DMS153 treated with DMSO at 0.1 percent for 48 hours (cell line): ENCODE data around the gene ARMH2.
"Not testable (repeated sequence)": the region's sequence is repeated elsewhere in the genome, so short reads cannot be mapped to it uniquely, and the experiment has no call there.

Experiments used
- DNase-seq: peaks from one replicate; lab custom pipeline; 2025; ENCODE audit not compliant: unreplicated experiment; lab: John Stamatoyannopoulos, UW

The ARMH2 gene

DNA sequence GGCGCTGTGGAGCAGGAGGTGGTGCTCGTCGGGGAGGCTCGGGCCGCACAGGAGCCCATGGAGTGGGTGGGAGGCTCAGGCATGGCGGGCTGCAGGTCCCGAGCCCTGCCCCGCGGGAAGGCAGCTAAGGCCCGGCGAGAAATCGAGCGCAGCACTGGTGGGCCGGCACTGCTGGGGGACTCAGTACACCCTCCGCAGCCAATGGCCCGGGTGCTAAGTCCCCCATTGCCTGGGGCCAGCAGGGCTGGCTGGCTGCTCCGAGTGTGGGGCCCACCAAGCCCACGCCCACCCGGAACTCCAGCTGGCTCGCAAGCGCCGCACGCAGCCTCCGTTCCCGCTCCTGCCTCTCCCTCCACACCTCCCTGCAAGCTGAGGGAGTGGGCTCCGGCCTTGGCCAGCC is 32.7 kb downstream of the ARMH2 start:
- not testable (repeated sequence) for DNase-seq

- DNase-seq = not testable (repeated sequence)
Observed at GRCh38 chr6:24764833-24765828, 33.6 kb downstream of the ARMH2 start.

DNA sequence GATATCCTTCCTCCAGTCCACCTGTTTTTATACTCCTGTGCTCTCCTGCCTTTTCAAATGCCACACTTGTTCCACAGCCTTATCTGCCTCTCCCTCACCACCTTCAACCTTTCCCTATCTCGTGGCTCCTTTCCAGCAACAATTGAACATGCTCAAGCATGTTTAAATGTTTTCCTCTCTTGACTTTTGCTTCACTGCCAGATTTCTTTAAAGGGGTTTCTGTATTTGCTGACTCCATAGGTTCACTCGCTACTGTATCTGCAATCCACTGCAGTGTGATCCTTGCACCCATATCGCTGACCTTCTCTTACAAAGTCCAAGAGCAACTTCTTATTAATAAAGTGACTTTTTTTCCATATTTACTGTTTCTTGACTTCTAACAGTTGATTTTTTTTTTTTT is 35.1 kb downstream of the ARMH2 start:
- DNase-seq = peak; percentile 6

- no peak for DNase-seq
Observed at GRCh38 chr6:24761851-24762250, 36.9 kb downstream of the ARMH2 start.

- no peak for DNase-seq
Observed at GRCh38 chr6:24761193-24761835, 37.4 kb downstream of the ARMH2 start.

- no peak for DNase-seq
Observed at GRCh38 chr6:24760210-24760609, 38.5 kb downstream of the ARMH2 start.

DNA sequence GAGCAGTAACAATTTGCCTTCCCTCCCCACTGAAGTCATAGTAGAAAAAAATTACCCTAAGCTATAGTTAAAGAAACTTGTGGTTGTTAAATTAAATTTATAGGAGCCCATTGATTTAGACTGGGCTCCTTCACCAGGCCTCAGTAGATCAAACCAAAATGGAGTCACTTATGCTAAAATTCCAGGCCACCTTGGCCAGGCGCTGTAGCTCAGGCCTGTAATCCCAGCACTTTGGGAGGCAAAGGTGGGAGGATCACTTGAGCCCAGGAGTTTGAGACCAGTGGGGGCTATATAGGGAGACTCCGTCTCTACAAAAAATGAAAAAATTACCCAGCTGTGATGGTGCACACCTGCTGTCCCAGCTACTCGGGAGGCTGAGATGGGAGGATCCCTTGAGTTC is 39.0 kb downstream of the ARMH2 start:
- DNase-seq = no peak

- no peak for DNase-seq
Observed at GRCh38 chr6:24757611-24758010, 41.1 kb downstream of the ARMH2 start.

- DNase-seq = no peak
Observed at GRCh38 chr6:24755279-24755678, 43.4 kb downstream of the ARMH2 start.

- not testable (repeated sequence) for DNase-seq
Observed at GRCh38 chr6:24754378-24754777, 44.3 kb downstream of the ARMH2 start.

GRCh38 chr6:24753545-24753944 is 45.2 kb downstream of the ARMH2 start:
- no peak for DNase-seq

GRCh38 chr6:24752917-24753492 is 45.7 kb downstream of the ARMH2 start:
- no peak for DNase-seq

- DNase-seq = no peak
Observed at GRCh38 chr6:24752503-24752902, 46.2 kb downstream of the ARMH2 start.

DNA sequence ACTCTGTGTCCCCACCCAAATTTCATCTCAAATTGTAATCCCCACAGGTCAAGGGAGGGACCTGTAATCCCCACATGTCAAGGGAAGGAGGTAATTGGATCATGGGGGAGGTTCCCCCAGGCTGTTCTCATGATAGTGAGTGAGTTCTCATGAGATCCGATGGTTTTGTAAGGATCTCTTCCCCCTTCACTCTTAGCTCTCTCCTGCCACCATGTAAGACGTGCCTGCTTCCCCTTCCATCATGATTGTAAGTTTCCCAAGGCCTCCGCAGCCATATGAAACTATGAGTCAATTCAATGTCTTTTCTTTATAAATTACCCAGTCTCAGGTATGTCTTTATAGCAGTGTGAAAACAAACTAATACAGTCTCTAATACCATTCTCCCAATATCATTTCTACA is 47.8 kb downstream of the ARMH2 start:
- DNase-seq = not testable (repeated sequence)

GRCh38 chr6:24749297-24749696 is 49.4 kb downstream of the ARMH2 start:
- DNase-seq = no peak
